ENCODE measurements around the gene DOCK3.

GRCh38 chr3:50676031-50676705 is 1.4 kb downstream of the DOCK3 start:
- TF ChIP-seq EP300 (conservative IDR thresholded peaks at IDR 0.05; ENCODE audit: poor library complexity, severe bottlenecking) (no peak), POLR2AphosphoS5 (IDR thresholded peaks at IDR 0.05) (no peak), EZH2 (IDR thresholded peaks at IDR 0.05; ENCODE audit: borderline replicate concordance, insufficient read depth, low read length, poor library complexity, severe bottlenecking) (no peak), RAD21 (conservative IDR thresholded peaks at IDR 0.05) (no peak), SMC3 (conservative IDR thresholded peaks at IDR 0.05; ENCODE audit: poor library complexity) (no peak), TAF1 (IDR thresholded peaks at IDR 0.05; ENCODE audit: low read depth) (no peak)
- TF ChIP-seq, protein P1, sequence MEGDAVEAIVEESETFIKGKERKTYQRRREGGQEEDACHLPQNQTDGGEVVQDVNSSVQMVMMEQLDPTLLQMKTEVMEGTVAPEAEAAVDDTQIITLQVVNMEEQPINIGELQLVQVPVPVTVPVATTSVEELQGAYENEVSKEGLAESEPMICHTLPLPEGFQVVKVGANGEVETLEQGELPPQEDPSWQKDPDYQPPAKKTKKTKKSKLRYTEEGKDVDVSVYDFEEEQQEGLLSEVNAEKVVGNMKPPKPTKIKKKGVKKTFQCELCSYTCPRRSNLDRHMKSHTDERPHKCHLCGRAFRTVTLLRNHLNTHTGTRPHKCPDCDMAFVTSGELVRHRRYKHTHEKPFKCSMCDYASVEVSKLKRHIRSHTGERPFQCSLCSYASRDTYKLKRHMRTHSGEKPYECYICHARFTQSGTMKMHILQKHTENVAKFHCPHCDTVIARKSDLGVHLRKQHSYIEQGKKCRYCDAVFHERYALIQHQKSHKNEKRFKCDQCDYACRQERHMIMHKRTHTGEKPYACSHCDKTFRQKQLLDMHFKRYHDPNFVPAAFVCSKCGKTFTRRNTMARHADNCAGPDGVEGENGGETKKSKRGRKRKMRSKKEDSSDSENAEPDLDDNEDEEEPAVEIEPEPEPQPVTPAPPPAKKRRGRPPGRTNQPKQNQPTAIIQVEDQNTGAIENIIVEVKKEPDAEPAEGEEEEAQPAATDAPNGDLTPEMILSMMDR (IDR thresholded peaks at IDR 0.05; ENCODE audit: poor library complexity, severe bottlenecking) = no peak
- TF ChIP-seq, protein P2, sequence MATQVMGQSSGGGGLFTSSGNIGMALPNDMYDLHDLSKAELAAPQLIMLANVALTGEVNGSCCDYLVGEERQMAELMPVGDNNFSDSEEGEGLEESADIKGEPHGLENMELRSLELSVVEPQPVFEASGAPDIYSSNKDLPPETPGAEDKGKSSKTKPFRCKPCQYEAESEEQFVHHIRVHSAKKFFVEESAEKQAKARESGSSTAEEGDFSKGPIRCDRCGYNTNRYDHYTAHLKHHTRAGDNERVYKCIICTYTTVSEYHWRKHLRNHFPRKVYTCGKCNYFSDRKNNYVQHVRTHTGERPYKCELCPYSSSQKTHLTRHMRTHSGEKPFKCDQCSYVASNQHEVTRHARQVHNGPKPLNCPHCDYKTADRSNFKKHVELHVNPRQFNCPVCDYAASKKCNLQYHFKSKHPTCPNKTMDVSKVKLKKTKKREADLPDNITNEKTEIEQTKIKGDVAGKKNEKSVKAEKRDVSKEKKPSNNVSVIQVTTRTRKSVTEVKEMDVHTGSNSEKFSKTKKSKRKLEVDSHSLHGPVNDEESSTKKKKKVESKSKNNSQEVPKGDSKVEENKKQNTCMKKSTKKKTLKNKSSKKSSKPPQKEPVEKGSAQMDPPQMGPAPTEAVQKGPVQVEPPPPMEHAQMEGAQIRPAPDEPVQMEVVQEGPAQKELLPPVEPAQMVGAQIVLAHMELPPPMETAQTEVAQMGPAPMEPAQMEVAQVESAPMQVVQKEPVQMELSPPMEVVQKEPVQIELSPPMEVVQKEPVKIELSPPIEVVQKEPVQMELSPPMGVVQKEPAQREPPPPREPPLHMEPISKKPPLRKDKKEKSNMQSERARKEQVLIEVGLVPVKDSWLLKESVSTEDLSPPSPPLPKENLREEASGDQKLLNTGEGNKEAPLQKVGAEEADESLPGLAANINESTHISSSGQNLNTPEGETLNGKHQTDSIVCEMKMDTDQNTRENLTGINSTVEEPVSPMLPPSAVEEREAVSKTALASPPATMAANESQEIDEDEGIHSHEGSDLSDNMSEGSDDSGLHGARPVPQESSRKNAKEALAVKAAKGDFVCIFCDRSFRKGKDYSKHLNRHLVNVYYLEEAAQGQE (IDR thresholded peaks at IDR 0.05; ENCODE audit: borderline replicate concordance) = no peak

All from neural cell (in vitro differentiated cells).